K562 (cell line): ENCODE measurements around the gene CPPED1. TPM values are rescaled to one million over a fixed set of nuclear protein-coding genes. Genes with fewer than 3 reads are reported as not detected.

ENCODE experiments used
- CBX3 ChIP-seq, 2 experiments: IDR thresholded peaks; 1 replicate in 1 of 2; 2 replicates in 1 of 2; pipeline ENCODE4 v1.6.1; 2012; ENCODE audit warnings: inconsistent platforms in 2 of 2, low read length in 2 of 2, borderline replicate concordance in 1 of 2, control low read depth in 1 of 2
- CC2D1A ChIP-seq: fragments of 450-650 bp; IDR thresholded peaks from 2 replicates; pipeline ENCODE4 v1.6.1; 2017; ENCODE audit warnings: mild to moderate bottlenecking
- NBN ChIP-seq: fragments of 450-650 bp; IDR thresholded peaks from 2 replicates; pipeline ENCODE4 v1.6.1; 2016; ENCODE audit warnings: low read depth, mild to moderate bottlenecking
- NR2C2 ChIP-seq, 2 experiments: fragments of 200-800 bp in 1 of 2; sonication (Bioruptor generic) in 1 of 2; sonication (generic) in 1 of 2; formaldehyde crosslinking in 1 of 2; IDR thresholded peaks; 2 replicates each; pipeline versions ENCODE4 v1.6.1 to v1.8.0; 2016 to 2022; ENCODE audit warnings: mild to moderate bottlenecking in 1 of 2, missing compliant biosample characterization in 1 of 2, missing genetic modification characterization in 1 of 2, missing genetic modification reagents in 1 of 2
- PRDM10 ChIP-seq: fragments of 450-650 bp; IDR thresholded peaks from 2 replicates; pipeline ENCODE4 v1.6.1; 2018; ENCODE audit not compliant: partially characterized antibody
- TFAP4 ChIP-seq: sonication (generic); formaldehyde crosslinking; IDR thresholded peaks from 2 replicates; pipeline ENCODE4 v1.8.0; 2022; ENCODE audit warnings: missing genetic modification reagents, mild to moderate bottlenecking, moderate library complexity, borderline replicate concordance
- USF2 ChIP-seq: sonication (generic); formaldehyde crosslinking; IDR thresholded peaks from 2 replicates; pipeline ENCODE4 v1.5.0; 2020; ENCODE audit warnings: missing genetic modification reagents
- ZBTB11 ChIP-seq, 3 experiments: fragments of 200-800 bp in 1 of 3; fragments of 250-450 bp in 1 of 3; fragments of 450-650 bp in 1 of 3; sonication (Bioruptor Pico) in 1 of 3; sonication (Bioruptor generic) in 1 of 3; formaldehyde crosslinking in 1 of 3; IDR thresholded peaks; 2 replicates each; pipeline versions ENCODE4 v1.6.1 to v1.8.0; 2016 to 2022; ENCODE audit warnings: mild to moderate bottlenecking in 2 of 3, missing genetic modification characterization in 2 of 3, missing compliant biosample characterization in 1 of 3, moderate library complexity in 1 of 3
- ZBTB49 ChIP-seq: sonication (generic); formaldehyde crosslinking; IDR thresholded peaks from 2 replicates; pipeline ENCODE4 v1.8.0; 2022; ENCODE audit warnings: missing genetic modification reagents, mild to moderate bottlenecking, borderline replicate concordance
- ZEB2 ChIP-seq: fragments of 450-650 bp; IDR thresholded peaks from 2 replicates; pipeline ENCODE4 v1.6.1; 2016
- ZNF75A ChIP-seq: fragments of 450-650 bp; formaldehyde crosslinking; IDR thresholded peaks from 2 replicates; pipeline ENCODE4 v1.4.0; 2020; ENCODE audit warnings: mild to moderate bottlenecking
- polyA plus RNA-seq, 8 experiments: library from polyadenylated mRNA; depleted of rRNA in 4 of 8; stranded (reverse) in 5 of 8; unstranded in 3 of 8; fragments of >200 nt; fragmentation: Nextera tagmentation in 2 of 8; fragmentation: Illumina TruSeq in 1 of 8; extraction: Ambion mirVana in 2 of 8; extraction: Trizol in 1 of 8; gene quantifications; 2 replicates each; pipeline versions ENCODE4 v1.2.1 to v1.2.3, GENCODE V29; 2011 to 2014; ENCODE audit warnings: inconsistent platforms in 1 of 8, missing spikeins in 1 of 8
- total RNA-seq, 7 experiments: library from RNA; depleted of rRNA in 6 of 7; stranded (reverse); fragments of >200 nt in 6 of 7; fragmentation: Illumina TruSeq in 2 of 7; extraction: Trizol in 2 of 7; gene quantifications; 2 replicates each; pipeline versions ENCODE4 v1.2.1 to v1.2.3, GENCODE V29; 2011 to 2021; ENCODE audit warnings: low replicate concordance in 1 of 7

The CPPED1 gene
- total and polyA plus RNA-seq, 9 of the 15 experiments (the other 6 are each of a cell fraction or from before 2014, with no cell fraction given), result 7.5 to 25.7 (median 16.9) TPM

- TF ChIP-seq ZBTB49 (CRISPR knock-in tag) (no peak), ZNF75A (no peak), USF2 (CRISPR knock-in tag) (no peak), PRDM10 (peak; percentile 54), NR2C2 (CRISPR knock-in tag; IDR thresholded peaks at IDR 0.05) (peak; percentile 79), NR2C2 (tag; IDR thresholded peaks at IDR 0.05) (peak; percentile 97), NBN (peak; percentile 91), CBX3 (IDR thresholded peaks at IDR 0.05; ENCODE audit: borderline replicate concordance in 1 of 2, low read length in 2 of 2) (peak in 1 of 2 experiments; percentile 60; a peak in 1 of 3 replicates), ZEB2 (peak; percentile 98), ZBTB11 (CRISPR knock-in tag; IDR thresholded peaks at IDR 0.05) (peak; percentile 97 to 100 (median 100)), CC2D1A (peak; percentile 63; the same call in 1 of the 2 replicates), TFAP4 (CRISPR knock-in tag) (peak; percentile 80)
Measured at GRCh38 chr16:12803203-12804093, at the start of gene CPPED1 (continued).
